Cardiac fibroblast (primary cell): ENCODE results near the gene BHLHA9.

ENCODE experiments used
- DNase-seq, 2 donors: peaks; one replicate each; pipeline versions ENCODE4 v3.0.0 to v3.0.0-alpha.2; 2010; ENCODE audit warnings: low read depth in 2 of 2
- H3K4me3 ChIP-seq, 2 donors: replicated peaks in 1 of 2; 1 replicate in 1 of 2; 2 replicates in 1 of 2; pipeline ENCODE4 v1.5.1; 2011; ENCODE audit warnings: low read depth in 2 of 2, low read length in 2 of 2, mild to moderate bottlenecking in 2 of 2, moderate library complexity in 1 of 2
- CTCF ChIP-seq: IDR thresholded peaks from one replicate; pipeline ENCODE4 v1.5.1; 2011; ENCODE audit warnings: low read depth, mild to moderate bottlenecking, low read length, inconsistent platforms

Gene BHLHA9

GRCh38 chr17:1227365-1227764 is 42.9 kb upstream of the BHLHA9 start:
- no peak for DNase-seq
- no peak for TF ChIP-seq CTCF
- no peak overlapping the region for H3K4me3 ChIP-seq

- H3K4me3 ChIP-seq, result no peak overlapping the region
- TF ChIP-seq CTCF, result no peak
- no peak for DNase-seq
These were observed 42.1 kb upstream of the BHLHA9 start for GRCh38 chr17:1227917-1228780.

GRCh38 chr17:1228781-1229348 is 41.4 kb upstream of the BHLHA9 start:
- TF ChIP-seq CTCF, result no peak
- no peak overlapping the region for H3K4me3 ChIP-seq
- DNase-seq, result no peak

GRCh38 chr17:1229349-1229899 is 40.8 kb upstream of the BHLHA9 start:
- DNase-seq, result peak in 1 of 2 donors; percentile 16
- no peak for TF ChIP-seq CTCF
- peak overlapping the region; percentile 24 to 31 for H3K4me3 ChIP-seq

- H3K4me3 ChIP-seq, result no peak overlapping the region
- TF ChIP-seq CTCF, result no peak
- DNase-seq, result no peak
These were observed 40.2 kb upstream of the BHLHA9 start for GRCh38 chr17:1229900-1230501.

- no peak overlapping the region for H3K4me3 ChIP-seq
- TF ChIP-seq CTCF, result no peak
- DNase-seq, result peak in 1 of 2 donors; percentile 36
These were observed 38.8 kb upstream of the BHLHA9 start for GRCh38 chr17:1231456-1231855.
